Measurements from ENCODE around the gene GPR61. TPM values are rescaled to one million over a fixed set of nuclear protein-coding genes. Genes with fewer than 3 reads are reported as not detected.

Gene GPR61
- total and polyA plus RNA-seq, 11 donors = 0.08 to 0.72 (median 0.16) TPM; not detected in 4

DNA sequence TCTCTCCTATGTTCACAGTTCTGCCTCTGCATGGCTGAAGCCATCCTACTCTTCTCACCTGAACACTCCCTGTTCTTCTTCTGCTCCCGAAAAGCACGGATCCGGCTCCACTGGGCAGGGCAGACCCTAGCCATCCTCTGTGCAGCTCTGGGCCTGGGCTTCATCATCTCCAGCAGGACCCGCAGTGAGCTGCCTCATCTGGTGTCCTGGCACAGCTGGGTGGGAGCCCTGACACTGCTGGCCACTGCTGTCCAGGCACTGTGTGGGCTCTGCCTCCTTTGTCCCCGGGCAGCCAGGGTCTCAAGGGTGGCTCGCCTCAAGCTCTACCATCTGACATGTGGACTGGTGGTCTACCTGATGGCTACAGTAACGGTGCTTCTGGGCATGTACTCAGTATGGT lies 43.9 kb upstream of the GPR61 start:
- H3K9me3 ChIP-seq = no peaks in the 10 kb centered on the region
- H3K27ac ChIP-seq = no peak overlapping the region
- peaks cover 0 to 39% (median 28%) of the 10 kb centered on the region in 9 donors for H3K36me3 ChIP-seq
- 87 to 94% (median 92%) methylated on average over 5 to 7 of the region's 7 CpGs for WGBS, 4 donors
- intact Hi-C loops (cut with DNase I) = loop anchor here in 1 of 10 donors (2.0 kb wide), 1 partner anchor 37 kb away; no protein-coding TSS in a partner anchor
- DNase-seq = no peak
- TF ChIP-seq, protein P1, sequence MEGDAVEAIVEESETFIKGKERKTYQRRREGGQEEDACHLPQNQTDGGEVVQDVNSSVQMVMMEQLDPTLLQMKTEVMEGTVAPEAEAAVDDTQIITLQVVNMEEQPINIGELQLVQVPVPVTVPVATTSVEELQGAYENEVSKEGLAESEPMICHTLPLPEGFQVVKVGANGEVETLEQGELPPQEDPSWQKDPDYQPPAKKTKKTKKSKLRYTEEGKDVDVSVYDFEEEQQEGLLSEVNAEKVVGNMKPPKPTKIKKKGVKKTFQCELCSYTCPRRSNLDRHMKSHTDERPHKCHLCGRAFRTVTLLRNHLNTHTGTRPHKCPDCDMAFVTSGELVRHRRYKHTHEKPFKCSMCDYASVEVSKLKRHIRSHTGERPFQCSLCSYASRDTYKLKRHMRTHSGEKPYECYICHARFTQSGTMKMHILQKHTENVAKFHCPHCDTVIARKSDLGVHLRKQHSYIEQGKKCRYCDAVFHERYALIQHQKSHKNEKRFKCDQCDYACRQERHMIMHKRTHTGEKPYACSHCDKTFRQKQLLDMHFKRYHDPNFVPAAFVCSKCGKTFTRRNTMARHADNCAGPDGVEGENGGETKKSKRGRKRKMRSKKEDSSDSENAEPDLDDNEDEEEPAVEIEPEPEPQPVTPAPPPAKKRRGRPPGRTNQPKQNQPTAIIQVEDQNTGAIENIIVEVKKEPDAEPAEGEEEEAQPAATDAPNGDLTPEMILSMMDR (IDR thresholded peaks at IDR 0.05) = no peak
- no peak for TF ChIP-seq POLR2A (IDR thresholded peaks at IDR 0.05)
- peaks cover 0 to 36% (median 21%) of the 10 kb centered on the region in 12 donors for H3K4me1 ChIP-seq
- no peak overlapping the region for H3K4me3 ChIP-seq
- H3K27me3 ChIP-seq = no peaks in the 10 kb centered on the region
- ATAC-seq = no peak

DNA sequence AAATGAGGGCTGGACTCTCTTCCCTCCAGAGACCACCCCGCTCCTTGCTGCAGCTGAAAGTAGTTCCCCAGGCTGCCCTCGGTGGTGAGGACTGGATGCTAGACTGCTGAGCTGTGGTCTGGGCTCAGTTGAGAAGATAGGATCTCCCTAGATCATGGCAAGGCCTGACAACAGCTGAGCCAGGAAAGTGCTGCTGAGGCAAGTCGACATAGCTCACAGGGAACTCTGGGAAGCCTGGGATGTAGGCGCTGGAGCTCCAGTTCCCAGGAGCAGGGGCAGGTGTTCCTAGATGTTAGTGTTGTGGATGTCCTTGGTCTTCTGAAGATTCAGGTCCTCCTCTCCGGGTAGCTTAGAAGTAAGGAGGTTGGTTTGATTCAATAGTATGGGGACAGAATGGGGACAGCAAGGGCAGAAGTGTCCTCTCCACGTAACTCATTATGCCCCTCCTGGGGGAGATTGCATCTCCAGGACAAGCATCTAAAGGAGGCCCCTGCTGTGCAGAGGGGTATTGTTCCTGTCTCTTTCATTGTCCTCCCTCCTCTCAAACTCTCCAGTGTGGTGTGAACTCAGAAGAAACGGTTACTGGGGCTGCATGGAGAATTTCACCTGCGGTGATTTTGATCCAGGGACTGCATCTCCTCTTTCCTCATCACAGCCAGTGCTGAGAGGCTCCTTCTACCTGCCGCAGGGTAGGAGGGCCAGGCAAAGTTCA lies 42.1 kb upstream of the GPR61 start:
- WGBS, 4 donors = 68 to 74% (median 70%) methylated on average over 9 of the region's 9 CpGs
- Histone ChIP-seq H3K9me3 (no peaks in the 10 kb centered on the region), H3K27ac (no peak overlapping the region), H3K36me3 (peaks cover 0 to 50% (median 28%) of the 10 kb centered on the region in 9 donors), H3K27me3 (no peaks in the 10 kb centered on the region), H3K4me3 (no peak overlapping the region), H3K4me1 (peaks cover 0 to 44% (median 16%) of the 10 kb centered on the region in 12 donors)
- DNase-seq = no peak
- no peak for TF ChIP-seq POLR2A (IDR thresholded peaks at IDR 0.05)
- TF ChIP-seq, protein P1 (IDR thresholded peaks at IDR 0.05) = no peak
- no peak for ATAC-seq
- intact Hi-C loops (cut with DNase I) = loop anchor here in 1 of 10 donors (2.0 kb wide), 1 partner anchor 33 kb away; no protein-coding TSS in a partner anchor

DNA sequence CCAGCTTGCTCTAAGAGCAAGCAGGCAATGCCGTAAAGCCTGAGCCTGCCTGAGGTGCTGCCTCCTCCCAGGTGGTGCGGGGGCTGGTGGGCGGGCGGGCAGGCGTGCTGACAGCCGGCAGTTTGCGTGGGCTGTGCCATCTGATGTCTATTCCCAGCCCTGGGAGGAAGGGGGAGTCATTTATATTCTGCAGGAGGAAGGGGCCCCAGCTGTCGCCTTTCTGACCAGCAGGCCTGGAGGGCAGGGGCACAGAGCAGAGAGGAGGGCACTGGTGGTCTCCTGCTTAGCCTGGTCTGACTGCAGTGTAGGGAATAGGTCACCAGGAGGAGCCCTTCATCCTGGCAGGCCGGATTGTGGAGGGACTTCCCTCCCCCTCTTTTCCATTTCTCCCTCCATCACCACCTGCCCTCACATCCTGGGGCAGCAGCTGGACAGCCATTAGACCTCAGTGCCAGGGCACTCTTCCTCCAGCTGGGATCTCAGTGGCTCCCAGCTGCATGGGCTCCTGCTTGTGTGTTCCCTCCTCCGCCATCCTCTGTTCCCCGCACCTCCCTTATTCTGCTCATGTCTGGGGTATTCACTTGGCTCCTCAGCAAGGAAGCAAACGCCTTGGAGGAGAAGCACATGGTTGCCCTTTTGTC lies 41.4 kb upstream of the GPR61 start:
- ATAC-seq = no peak
- no peak for DNase-seq
- 77 to 86% (median 81%) methylated on average over 11 to 12 of the region's 12 CpGs for WGBS, 4 donors
- no peaks in the 10 kb centered on the region for H3K27me3 ChIP-seq
- H3K9me3 ChIP-seq = no peaks in the 10 kb centered on the region
- intact Hi-C loops (cut with DNase I) = loop anchor here in 1 of 10 donors (2.0 kb wide), 1 partner anchor 33 kb away; no protein-coding TSS in a partner anchor
- H3K4me1 ChIP-seq = peaks cover 0 to 43% (median 15%) of the 10 kb centered on the region in 12 donors
- TF ChIP-seq, protein P1 (IDR thresholded peaks at IDR 0.05) = peak; percentile 25 to 64 (median 48)
- no peak for TF ChIP-seq POLR2A (IDR thresholded peaks at IDR 0.05)
- peaks cover 0 to 50% (median 28%) of the 10 kb centered on the region in 9 donors for H3K36me3 ChIP-seq
- H3K27ac ChIP-seq = no peak overlapping the region
- no peak overlapping the region for H3K4me3 ChIP-seq

DNA sequence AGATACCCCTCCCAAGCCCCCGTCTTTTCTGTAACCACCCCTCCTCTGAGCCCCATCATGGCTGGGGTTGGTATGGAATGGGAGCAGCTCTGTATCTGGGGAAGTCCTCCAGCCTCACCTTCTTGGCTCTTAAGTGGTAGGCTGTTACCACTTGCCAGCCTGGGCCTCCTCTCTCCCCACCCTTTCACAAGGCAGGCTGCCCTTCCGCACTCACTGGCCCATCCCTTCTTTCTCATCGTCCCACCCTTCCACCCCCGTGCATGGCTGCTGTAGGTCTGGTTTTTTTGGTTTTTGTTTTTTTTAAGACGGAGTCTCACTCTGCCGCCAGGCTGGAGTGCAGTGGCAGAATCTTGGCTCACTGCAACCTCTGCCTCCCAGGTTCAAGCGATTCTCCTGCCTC lies 40.6 kb upstream of the GPR61 start:
- DNase-seq (no peak), ATAC-seq (no peak)
- no peaks in the 10 kb centered on the region for H3K9me3 ChIP-seq
- H3K4me3 ChIP-seq = no peak overlapping the region
- H3K4me1 ChIP-seq = peaks cover 0 to 39% (median 11%) of the 10 kb centered on the region in 12 donors
- intact Hi-C loops (cut with DNase I) = loop anchor here in 1 of 10 donors (2.0 kb wide), 1 partner anchor 32 kb away; no protein-coding TSS in a partner anchor
- peaks cover 0 to 50% (median 28%) of the 10 kb centered on the region in 9 donors for H3K36me3 ChIP-seq
- WGBS, 4 donors = 86 to 93% (median 91%) methylated on average over 7 of the region's 7 CpGs
- H3K27ac ChIP-seq = peak overlapping the region in 1 of 12 donors; percentile 44
- TF ChIP-seq, protein P1 (IDR thresholded peaks at IDR 0.05) = no peak
- TF ChIP-seq POLR2A (IDR thresholded peaks at IDR 0.05) = no peak
- H3K27me3 ChIP-seq = no peaks in the 10 kb centered on the region

Data from heart left ventricle (tissue), 16 donors.